K562 (cell line): ENCODE data around the gene C19orf67. TPM values are rescaled to one million over a fixed set of nuclear protein-coding genes. Genes with fewer than 3 reads are reported as not detected.

Source experiments
- CXXC5 ChIP-seq: fragments of 250-450 bp; sonication (Bioruptor Pico); IDR thresholded peaks from 2 replicates; pipeline ENCODE4 v1.8.0; 2022; ENCODE audit warnings: inconsistent platforms, mild to moderate bottlenecking, moderate library complexity
- ERF ChIP-seq: fragments of 450-650 bp; formaldehyde crosslinking; IDR thresholded peaks from 2 replicates; pipeline ENCODE4 v1.4.0; 2020; ENCODE audit warnings: mild to moderate bottlenecking, mixed read lengths
- ETS2 ChIP-seq: IDR thresholded peaks from 2 replicates; pipeline ENCODE4 v1.6.1; 2016; ENCODE audit warnings: borderline replicate concordance, missing genetic modification characterization, mild to moderate bottlenecking, moderate library complexity, missing compliant biosample characterization; ENCODE audit not compliant: poor library complexity, severe bottlenecking
- FOXK2 ChIP-seq, 2 experiments: fragments of 450-650 bp; IDR thresholded peaks in 1 of 2; conservative IDR thresholded peaks in 1 of 2; 2 replicates each; pipeline ENCODE4 v1.6.1; 2016; ENCODE audit warnings: low read depth in 2 of 2, mild to moderate bottlenecking in 1 of 2
- GATA2 ChIP-seq: sonication (generic); formaldehyde crosslinking; IDR thresholded peaks from 2 replicates; pipeline ENCODE4 v1.4.0; 2020; ENCODE audit warnings: mild to moderate bottlenecking, missing genetic modification reagents
- GTF2A2 ChIP-seq: IDR thresholded peaks from 2 replicates; pipeline ENCODE4 v1.6.1; 2016; ENCODE audit warnings: mild to moderate bottlenecking, missing genetic modification characterization, missing compliant biosample characterization
- HDAC2 ChIP-seq: fragments of 450-650 bp; IDR thresholded peaks from 2 replicates; pipeline ENCODE4 v1.6.1; 2016; ENCODE audit warnings: mild to moderate bottlenecking
- HMG20B ChIP-seq: fragments of 250-450 bp; sonication (Bioruptor Pico); IDR thresholded peaks from 2 replicates; pipeline ENCODE4 v1.5.0; 2021; ENCODE audit warnings: mild to moderate bottlenecking
- HSF4 ChIP-seq: fragments of 250-450 bp; sonication (Bioruptor Pico); IDR thresholded peaks from 2 replicates; pipeline ENCODE4 v2.1.2; 2022; ENCODE audit warnings: mild to moderate bottlenecking, moderate library complexity, borderline replicate concordance
- MED1 ChIP-seq: sonication (generic); formaldehyde crosslinking; IDR thresholded peaks from 2 replicates; pipeline ENCODE4 v1.8.1; 2023; ENCODE audit warnings: missing genetic modification reagents, borderline replicate concordance
- MEIS2 ChIP-seq: fragments of 450-650 bp; IDR thresholded peaks from 2 replicates; pipeline ENCODE4 v1.6.1; 2014; ENCODE audit warnings: mild to moderate bottlenecking; ENCODE audit not compliant: partially characterized antibody
- PTRF ChIP-seq: fragments of 450-650 bp; IDR thresholded peaks from 2 replicates; pipeline ENCODE4 v1.6.1; 2016; ENCODE audit warnings: mild to moderate bottlenecking, missing genetic modification characterization, missing compliant biosample characterization
- TARDBP ChIP-seq: fragments of 450-650 bp; IDR thresholded peaks from 2 replicates; pipeline ENCODE4 v1.6.1; 2016
- TEAD1 ChIP-seq, 2 experiments: fragments of 450-650 bp in 1 of 2; sonication (generic) in 1 of 2; formaldehyde crosslinking; IDR thresholded peaks; 2 replicates each; pipeline versions ENCODE4 v1.4.0 to v1.8.0; 2020 to 2022; ENCODE audit warnings: mild to moderate bottlenecking in 2 of 2, missing genetic modification reagents in 1 of 2
- TEAD2 ChIP-seq: fragments of 450-650 bp; IDR thresholded peaks from 2 replicates; pipeline ENCODE4 v1.6.1; 2016; ENCODE audit warnings: missing genetic modification characterization, control low read depth, missing compliant biosample characterization
- XRCC4 ChIP-seq: IDR thresholded peaks from one replicate; pipeline ENCODE4 v1.6.1; 2011; ENCODE audit not compliant: insufficient read depth, insufficient read length; ENCODE audit errors: extremely low read depth
- ZC3H4 ChIP-seq: sonication (generic); formaldehyde crosslinking; IDR thresholded peaks from 2 replicates; pipeline ENCODE4 v1.9.0; 2021; ENCODE audit warnings: missing genetic modification reagents, borderline replicate concordance
- ZKSCAN8 ChIP-seq: fragments of 200-800 bp; sonication (Bioruptor generic); IDR thresholded peaks from 2 replicates; pipeline ENCODE4 v1.6.1; 2016; ENCODE audit warnings: missing genetic modification characterization, missing compliant biosample characterization
- ZNF174 ChIP-seq: fragments of 250-450 bp; sonication (Bioruptor Pico); IDR thresholded peaks from 2 replicates; pipeline ENCODE4 v1.4.0; 2020; ENCODE audit warnings: mild to moderate bottlenecking
- ZNF589 ChIP-seq: fragments of 200-800 bp; sonication (Bioruptor generic); IDR thresholded peaks from 2 replicates; pipeline ENCODE4 v1.6.1; 2016; ENCODE audit warnings: low read depth, missing genetic modification characterization, missing compliant biosample characterization
- polyA plus RNA-seq, 8 experiments: library from polyadenylated mRNA; depleted of rRNA in 4 of 8; stranded (reverse) in 5 of 8; unstranded in 3 of 8; fragments of >200 nt; fragmentation: Nextera tagmentation in 2 of 8; fragmentation: Illumina TruSeq in 1 of 8; extraction: Ambion mirVana in 2 of 8; extraction: Trizol in 1 of 8; gene quantifications; 2 replicates each; pipeline versions ENCODE4 v1.2.1 to v1.2.3, GENCODE V29; 2011 to 2014; ENCODE audit warnings: inconsistent platforms in 1 of 8, missing spikeins in 1 of 8
- total RNA-seq, 7 experiments: library from RNA; depleted of rRNA in 6 of 7; stranded (reverse); fragments of >200 nt in 6 of 7; fragmentation: Illumina TruSeq in 2 of 7; extraction: Trizol in 2 of 7; gene quantifications; 2 replicates each; pipeline versions ENCODE4 v1.2.1 to v1.2.3, GENCODE V29; 2011 to 2021; ENCODE audit warnings: low replicate concordance in 1 of 7
- TF ChIP-seq, protein P1 (sequence below): fragments of 250-450 bp; sonication (Bioruptor Pico); IDR thresholded peaks from 2 replicates; pipeline ENCODE4 v1.8.0; 2021; ENCODE audit warnings: moderate library complexity, mild to moderate bottlenecking, inconsistent platforms
- TF ChIP-seq, protein P2 (sequence below): fragments of 200-800 bp; sonication (Bioruptor generic); IDR thresholded peaks from 2 replicates; pipeline ENCODE4 v1.6.1; 2017; ENCODE audit warnings: missing genetic modification characterization, missing compliant biosample characterization
- TF ChIP-seq, protein P3 (sequence below), 2 experiments: fragments of 450-650 bp in 1 of 2; sonication (generic) in 1 of 2; formaldehyde crosslinking; conservative IDR thresholded peaks; 2 replicates each; pipeline versions ENCODE4 v1.4.0 to v1.8.1; 2020 to 2022; ENCODE audit warnings: mild to moderate bottlenecking in 1 of 2, missing genetic modification reagents in 1 of 2
- TF ChIP-seq, protein P4 (sequence below): IDR thresholded peaks from 2 replicates; pipeline ENCODE4 v1.6.1; 2016; ENCODE audit warnings: missing genetic modification characterization, missing compliant biosample characterization

Gene C19orf67
- total and polyA plus RNA-seq, 9 of the 15 experiments (the other 6 are each of a cell fraction or from before 2014, with no cell fraction given) = 0.29 to 1.8 (median 0.51) TPM; not detected in 3

DNA sequence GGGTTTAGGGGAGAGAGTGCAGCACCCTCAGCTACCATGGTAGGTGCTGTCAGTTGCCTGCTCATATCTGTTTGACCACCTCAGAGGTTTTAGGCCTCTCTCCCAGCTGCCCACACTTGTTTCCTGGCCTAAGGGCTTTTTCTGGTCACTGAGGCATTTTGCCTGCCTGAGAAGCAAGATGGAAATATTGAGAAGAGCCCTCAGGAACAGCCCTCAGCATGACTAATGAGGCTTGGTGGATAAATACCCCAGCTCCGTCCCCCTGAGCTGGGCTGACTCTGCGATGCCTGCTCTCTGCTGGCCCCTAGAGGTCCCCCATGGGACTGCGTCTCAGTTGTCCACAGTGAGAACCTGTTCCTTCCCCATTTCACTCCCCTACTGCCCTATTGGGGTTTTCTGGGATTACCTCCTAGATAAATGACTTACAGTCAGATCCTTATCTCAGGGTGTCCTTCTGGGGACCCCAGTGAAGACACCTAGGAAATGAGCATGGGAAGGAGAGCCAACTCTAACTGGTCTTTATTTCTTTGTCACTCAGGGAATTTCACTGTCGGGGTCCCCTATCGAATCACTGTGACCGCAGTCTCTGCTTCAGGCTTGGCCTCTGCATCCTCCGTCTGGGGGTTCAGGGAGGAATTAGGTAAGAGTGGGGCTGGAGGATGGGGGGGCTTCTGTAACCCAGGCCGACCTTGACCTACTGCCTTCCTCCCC is 37.0 kb downstream of the C19orf67 start (continued):
- TF ChIP-seq, protein P1, sequence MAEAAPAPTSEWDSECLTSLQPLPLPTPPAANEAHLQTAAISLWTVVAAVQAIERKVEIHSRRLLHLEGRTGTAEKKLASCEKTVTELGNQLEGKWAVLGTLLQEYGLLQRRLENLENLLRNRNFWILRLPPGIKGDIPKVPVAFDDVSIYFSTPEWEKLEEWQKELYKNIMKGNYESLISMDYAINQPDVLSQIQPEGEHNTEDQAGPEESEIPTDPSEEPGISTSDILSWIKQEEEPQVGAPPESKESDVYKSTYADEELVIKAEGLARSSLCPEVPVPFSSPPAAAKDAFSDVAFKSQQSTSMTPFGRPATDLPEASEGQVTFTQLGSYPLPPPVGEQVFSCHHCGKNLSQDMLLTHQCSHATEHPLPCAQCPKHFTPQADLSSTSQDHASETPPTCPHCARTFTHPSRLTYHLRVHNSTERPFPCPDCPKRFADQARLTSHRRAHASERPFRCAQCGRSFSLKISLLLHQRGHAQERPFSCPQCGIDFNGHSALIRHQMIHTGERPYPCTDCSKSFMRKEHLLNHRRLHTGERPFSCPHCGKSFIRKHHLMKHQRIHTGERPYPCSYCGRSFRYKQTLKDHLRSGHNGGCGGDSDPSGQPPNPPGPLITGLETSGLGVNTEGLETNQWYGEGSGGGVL (CRISPR knock-in tag) = no peak
- no peak for TF ChIP-seq HSF4 (CRISPR knock-in tag)
- TF ChIP-seq HDAC2 = no peak
- no peak for TF ChIP-seq MED1 (CRISPR knock-in tag)
- TF ChIP-seq XRCC4 = no peak
- no peak for TF ChIP-seq TEAD2
- TF ChIP-seq, protein P2, sequence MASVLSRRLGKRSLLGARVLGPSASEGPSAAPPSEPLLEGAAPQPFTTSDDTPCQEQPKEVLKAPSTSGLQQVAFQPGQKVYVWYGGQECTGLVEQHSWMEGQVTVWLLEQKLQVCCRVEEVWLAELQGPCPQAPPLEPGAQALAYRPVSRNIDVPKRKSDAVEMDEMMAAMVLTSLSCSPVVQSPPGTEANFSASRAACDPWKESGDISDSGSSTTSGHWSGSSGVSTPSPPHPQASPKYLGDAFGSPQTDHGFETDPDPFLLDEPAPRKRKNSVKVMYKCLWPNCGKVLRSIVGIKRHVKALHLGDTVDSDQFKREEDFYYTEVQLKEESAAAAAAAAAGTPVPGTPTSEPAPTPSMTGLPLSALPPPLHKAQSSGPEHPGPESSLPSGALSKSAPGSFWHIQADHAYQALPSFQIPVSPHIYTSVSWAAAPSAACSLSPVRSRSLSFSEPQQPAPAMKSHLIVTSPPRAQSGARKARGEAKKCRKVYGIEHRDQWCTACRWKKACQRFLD (CRISPR knock-in tag) = no peak
- no peak for TF ChIP-seq CXXC5
- TF ChIP-seq MEIS2 = no peak
- TF ChIP-seq ZNF589 (CRISPR knock-in tag) = no peak
- TF ChIP-seq GTF2A2 (tag) = no peak
- TF ChIP-seq, protein P3, sequence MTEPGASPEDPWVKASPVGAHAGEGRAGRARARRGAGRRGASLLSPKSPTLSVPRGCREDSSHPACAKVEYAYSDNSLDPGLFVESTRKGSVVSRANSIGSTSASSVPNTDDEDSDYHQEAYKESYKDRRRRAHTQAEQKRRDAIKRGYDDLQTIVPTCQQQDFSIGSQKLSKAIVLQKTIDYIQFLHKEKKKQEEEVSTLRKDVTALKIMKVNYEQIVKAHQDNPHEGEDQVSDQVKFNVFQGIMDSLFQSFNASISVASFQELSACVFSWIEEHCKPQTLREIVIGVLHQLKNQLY (CRISPR knock-in tag; conservative IDR thresholded peaks at IDR 0.05) = no peak
- TF ChIP-seq ERF (CRISPR knock-in tag) = no peak
- no peak for TF ChIP-seq HMG20B (CRISPR knock-in tag)
- no peak for TF ChIP-seq GATA2 (CRISPR knock-in tag)
- no peak for TF ChIP-seq TARDBP
- TF ChIP-seq ZKSCAN8 (CRISPR knock-in tag) = no peak
- no peak for TF ChIP-seq FOXK2 (conservative IDR thresholded peaks at IDR 0.05 in 1 of 2, IDR thresholded peaks at IDR 0.05 in 1 of 2; ENCODE audit: low read depth in 2 of 2)
- TF ChIP-seq, protein P4, sequence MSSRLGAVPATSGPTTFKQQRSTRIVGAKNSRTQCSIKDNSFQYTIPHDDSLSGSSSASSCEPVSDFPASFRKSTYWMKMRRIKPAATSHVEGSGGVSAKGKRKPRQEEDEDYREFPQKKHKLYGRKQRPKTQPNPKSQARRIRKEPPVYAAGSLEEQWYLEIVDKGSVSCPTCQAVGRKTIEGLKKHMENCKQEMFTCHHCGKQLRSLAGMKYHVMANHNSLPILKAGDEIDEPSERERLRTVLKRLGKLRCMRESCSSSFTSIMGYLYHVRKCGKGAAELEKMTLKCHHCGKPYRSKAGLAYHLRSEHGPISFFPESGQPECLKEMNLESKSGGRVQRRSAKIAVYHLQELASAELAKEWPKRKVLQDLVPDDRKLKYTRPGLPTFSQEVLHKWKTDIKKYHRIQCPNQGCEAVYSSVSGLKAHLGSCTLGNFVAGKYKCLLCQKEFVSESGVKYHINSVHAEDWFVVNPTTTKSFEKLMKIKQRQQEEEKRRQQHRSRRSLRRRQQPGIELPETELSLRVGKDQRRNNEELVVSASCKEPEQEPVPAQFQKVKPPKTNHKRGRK (tag) = no peak
- no peak for TF ChIP-seq ZC3H4 (CRISPR knock-in tag)
- TF ChIP-seq TEAD1 (CRISPR knock-in tag; IDR thresholded peaks at IDR 0.05) = no peak
- TF ChIP-seq PTRF = no peak
- no peak for TF ChIP-seq ZNF174 (CRISPR knock-in tag)
- TF ChIP-seq ETS2 (tag) = no peak
